HG02610 (cell line): ENCODE measurements around the gene FIBP.

Experiments used
- ATAC-seq: cut with Tn5 transposase; IDR thresholded peaks from one replicate; pipeline ENCODE4 v1.9.1; 2021; ENCODE audit warnings: mild to moderate bottlenecking, moderate library complexity; ENCODE audit not compliant: unreplicated experiment

The FIBP gene

GRCh38 chr11:65860278-65861164, 27.8 kb downstream of the FIBP start, which contains the start of gene MUS81:
Gene MUS81, plus strand, starts transcription at chr11:65860433. Its CDS starts 321 bp downstream, at chr11:65860754.
- ATAC-seq = peak; percentile 26

- ATAC-seq = no peak
Measured at GRCh38 chr11:65859812-65860277, 28.4 kb downstream of the FIBP start.

- peak; percentile 62 for ATAC-seq
Measured at GRCh38 chr11:65859095-65859811, 29.0 kb downstream of the FIBP start.

- no peak for ATAC-seq
Measured at GRCh38 chr11:65858681-65859087, 29.6 kb downstream of the FIBP start.

GRCh38 chr11:65857853-65858680, 30.2 kb downstream of the FIBP start, which contains the start of gene CFL1:
Gene CFL1, minus strand, starts transcription at chr11:65858180. Its CDS starts 81 bp downstream, at chr11:65858099.
- ATAC-seq = peak; percentile 43

GRCh38 chr11:65857500-65857852, 30.8 kb downstream of the FIBP start:
- no peak for ATAC-seq

- ATAC-seq = peak; percentile 27
Measured at GRCh38 chr11:65856689-65857499, 31.4 kb downstream of the FIBP start.

GRCh38 chr11:65855927-65856363, 32.3 kb downstream of the FIBP start:
- ATAC-seq = no peak

GRCh38 chr11:65854852-65855837, 33.1 kb downstream of the FIBP start:
- no peak for ATAC-seq

- no peak for ATAC-seq
Measured at GRCh38 chr11:65854161-65854592, 34.1 kb downstream of the FIBP start.

GRCh38 chr11:65853246-65853979, 34.9 kb downstream of the FIBP start:
- ATAC-seq = no peak

GRCh38 chr11:65852508-65853245, 35.6 kb downstream of the FIBP start:
- ATAC-seq = no peak

GRCh38 chr11:65851811-65852507, 36.3 kb downstream of the FIBP start:
- no peak for ATAC-seq

- ATAC-seq = no peak
Measured at GRCh38 chr11:65851083-65851579, 37.1 kb downstream of the FIBP start.

GRCh38 chr11:65850217-65851082, 37.8 kb downstream of the FIBP start:
- ATAC-seq = no peak

GRCh38 chr11:65849771-65850216, 38.5 kb downstream of the FIBP start:
- no peak for ATAC-seq
